ENCODE results near the gene PC. TPM values are rescaled to one million over a fixed set of nuclear protein-coding genes. Genes with fewer than 3 reads are reported as not detected.
A peak's percentile ranks its signal among the peaks of the same experiment; 100 is the strongest.

The PC gene
- total RNA-seq, 6 donors from 2014 or later: 5.0 to 49.9 (median 20.9) TPM

- H3K36me3 ChIP-seq: peaks cover 0 to 3% (median 0%) of the 10 kb centered on the region in 4 donors
- H3K27me3 ChIP-seq: no peaks in the 10 kb centered on the region
- H3K9me3 ChIP-seq: no peaks in the 10 kb centered on the region
- TF ChIP-seq EP300 (IDR thresholded peaks at IDR 0.05) (no peak), CTCF (IDR thresholded peaks at IDR 0.05) (no peak), POLR2AphosphoS5 (IDR thresholded peaks at IDR 0.05) (no peak), POLR2A (IDR thresholded peaks at IDR 0.05) (no peak)
- H3K27ac ChIP-seq: peak overlapping the region in 3 of 4 donors; percentile 15 to 88 (median 53)
- 74 to 85% methylated on average over 4 to 15 of the region's 47 CpGs for WGBS, 2 donors
- peak in 1 of 2 donors; percentile 82 for DNase-seq
- peak overlapping the region in 3 of 4 donors; percentile 81 to 94 (median 81) for H3K4me3 ChIP-seq
- peaks cover 7 to 19% (median 11%) of the 10 kb centered on the region in 4 donors for H3K4me1 ChIP-seq
- ATAC-seq (ENCODE audit: low FRiP score in 2 of 2): no peak
Observed at GRCh38 chr11:66857234-66857926, 100.8 kb downstream of the PC start.

GRCh38 chr11:66856496-66857233 lies 101.5 kb downstream of the PC start, which contains the start of gene LRFN4:
TSS of gene LRFN4 (plus strand) at chr11:66857064. CDS start at chr11:66857745, 681 bp downstream.
- ATAC-seq (ENCODE audit: low FRiP score in 2 of 2) (peak; percentile 2 to 49), DNase-seq (peak in 1 of 2 donors; percentile 94)
- Histone ChIP-seq H3K4me3 (peak within 1 kb of the TSS; percentile 81 to 94 (median 86)), H3K4me1 (peaks cover 7 to 19% (median 11%) of the 10 kb centered on the region in 4 donors), H3K27me3 (no peaks in the 10 kb centered on the region), H3K36me3 (peaks cover 0 to 3% (median 0%) of the 10 kb centered on the region in 4 donors), H3K27ac (peak within 1 kb of the TSS; percentile 88 to 91 (median 90)), H3K9me3 (no peaks in the 10 kb centered on the region)
- no CpG with 5 or more reads among the region's 103 CpGs for WGBS, 2 donors
- TF ChIP-seq POLR2A (IDR thresholded peaks at IDR 0.05): peak in 1 of 4 donors; percentile 17
- TF ChIP-seq EP300 (IDR thresholded peaks at IDR 0.05): no peak
- TF ChIP-seq CTCF (IDR thresholded peaks at IDR 0.05): peak in 2 of 6 experiments; percentile 14 to 27
- TF ChIP-seq POLR2AphosphoS5 (IDR thresholded peaks at IDR 0.05): no peak

GRCh38 chr11:66855574-66856495 lies 102.3 kb downstream of the PC start:
- DNase-seq: peak; percentile 95 to 99
- TF ChIP-seq CTCF (IDR thresholded peaks at IDR 0.05) (peak in 1 of 6 experiments; percentile 16), EP300 (IDR thresholded peaks at IDR 0.05) (peak in 1 of 4 donors; percentile 45), POLR2AphosphoS5 (IDR thresholded peaks at IDR 0.05) (peak; percentile 75 to 80), POLR2A (IDR thresholded peaks at IDR 0.05) (peak in 3 of 4 donors; percentile 35 to 86 (median 84))
- Histone ChIP-seq H3K4me1 (peaks cover 7 to 19% (median 11%) of the 10 kb centered on the region in 4 donors), H3K27ac (peak overlapping the region; percentile 88 to 91 (median 90)), H3K27me3 (no peaks in the 10 kb centered on the region), H3K9me3 (no peaks in the 10 kb centered on the region), H3K36me3 (peaks cover 0 to 3% (median 0%) of the 10 kb centered on the region in 4 donors), H3K4me3 (peak overlapping the region; percentile 81 to 94 (median 86))
- ATAC-seq (ENCODE audit: low FRiP score in 2 of 2): peak; percentile 91 to 95
- WGBS, 2 donors: 7 to 9% methylated on average over 13 to 19 of the region's 51 CpGs

- H3K27ac ChIP-seq: no peak overlapping the region
Observed at GRCh38 chr11:66854729-66855211, 103.4 kb downstream of the PC start.

More at GRCh38 chr11:66854729-66855211, 103.4 kb downstream of the PC start:
- TF ChIP-seq EP300 (IDR thresholded peaks at IDR 0.05) (no peak), CTCF (IDR thresholded peaks at IDR 0.05) (no peak), POLR2A (IDR thresholded peaks at IDR 0.05) (no peak), POLR2AphosphoS5 (IDR thresholded peaks at IDR 0.05) (no peak)
- Histone ChIP-seq H3K4me1 (peaks cover 7 to 19% (median 11%) of the 10 kb centered on the region in 4 donors), H3K27me3 (no peaks in the 10 kb centered on the region), H3K36me3 (no peaks in the 10 kb centered on the region), H3K9me3 (no peaks in the 10 kb centered on the region), H3K4me3 (no peak overlapping the region)
- DNase-seq (peak in 1 of 2 donors; percentile 51), ATAC-seq (ENCODE audit: low FRiP score in 2 of 2) (no peak)
- 93 to 97% methylated on average over 8 to 15 of the region's 15 CpGs for WGBS, 2 donors
